HG03342 (cell line): ENCODE results near the gene TSR3.
A peak's percentile ranks its signal among the peaks of the same experiment; 100 is the strongest.

Experiments
- ATAC-seq: cut with Tn5 transposase; IDR thresholded peaks from one replicate; pipeline ENCODE4 v1.9.1; 2021; ENCODE audit warnings: mild to moderate bottlenecking, moderate library complexity; ENCODE audit not compliant: unreplicated experiment

Gene TSR3

GRCh38 chr16:1311212-1311737 lies 40.4 kb downstream of the TSR3 start:
- no peak for ATAC-seq

GRCh38 chr16:1310832-1311200 lies 40.9 kb downstream of the TSR3 start:
- no peak for ATAC-seq

GRCh38 chr16:1309888-1310831 lies 41.5 kb downstream of the TSR3 start:
- peak; percentile 5 for ATAC-seq

- ATAC-seq: peak; percentile 55
Measured at GRCh38 chr16:1308977-1309885, 42.4 kb downstream of the TSR3 start, which contains the start of gene UBE2I. Gene UBE2I, plus strand, starts transcription at chr16:1309636. Its CDS starts 4,395 bp downstream, at chr16:1314031.

- ATAC-seq: peak; percentile 27
Measured at GRCh38 chr16:1308036-1308976, 43.4 kb downstream of the TSR3 start.

- no peak for ATAC-seq
Measured at GRCh38 chr16:1306334-1306733, 45.3 kb downstream of the TSR3 start.

- no peak for ATAC-seq
Measured at GRCh38 chr16:1305823-1306222, 45.9 kb downstream of the TSR3 start.

GRCh38 chr16:1301562-1301961 lies 50.1 kb downstream of the TSR3 start:
- ATAC-seq: no peak

- no peak for ATAC-seq
Measured at GRCh38 chr16:1300664-1301476, 50.8 kb downstream of the TSR3 start.

GRCh38 chr16:1299868-1300203 lies 51.8 kb downstream of the TSR3 start:
- no peak for ATAC-seq
